Daoy (cell line): Measurements from ENCODE around the gene ETV6. TPM values are rescaled to one million over a fixed set of nuclear protein-coding genes. Genes with fewer than 3 reads are reported as not detected.
A peak's percentile ranks its signal among the peaks of the same experiment; 100 is the strongest.
"Not testable (repeated sequence)": the region's sequence is repeated elsewhere in the genome, so short reads cannot be mapped to it uniquely, and the experiment has no call there.

ENCODE experiments used
- DNase-seq: peaks from one replicate; pipeline ENCODE4 v3.0.0-alpha.2; 2015; ENCODE audit warnings: low read depth
- total RNA-seq: library from RNA; depleted of rRNA; stranded (reverse); fragments of >200 nt; shearing (Covaris generic); gene quantifications from 2 replicates; pipeline ENCODE4 v1.2.3, GENCODE V29; 2014

ETV6 gene
- total RNA-seq, 1 experiment from 2014 or later: 4.3 TPM

GRCh38 chr12:11882301-11883019, 233.0 kb downstream of the ETV6 start:
- peak; percentile 5 for DNase-seq

GRCh38 chr12:11884116-11884515, 234.6 kb downstream of the ETV6 start:
- no peak for DNase-seq

GRCh38 chr12:11884706-11885105, 235.2 kb downstream of the ETV6 start:
- DNase-seq: peak; percentile 70

- DNase-seq: peak; percentile 70
These were observed 236.0 kb downstream of the ETV6 start for GRCh38 chr12:11885261-11886038.

GRCh38 chr12:11886339-11886738, 236.9 kb downstream of the ETV6 start:
- no peak for DNase-seq

GRCh38 chr12:11888029-11888428, 238.6 kb downstream of the ETV6 start:
- DNase-seq: no peak

GRCh38 chr12:11891346-11891745, 241.9 kb downstream of the ETV6 start:
- no peak for DNase-seq

- DNase-seq: no peak
These were observed 242.4 kb downstream of the ETV6 start for GRCh38 chr12:11891754-11892386.

GRCh38 chr12:11893998-11894397, 244.5 kb downstream of the ETV6 start:
- no peak for DNase-seq

GRCh38 chr12:11894890-11895289, 245.4 kb downstream of the ETV6 start:
- no peak for DNase-seq

GRCh38 chr12:11895421-11896078, 246.1 kb downstream of the ETV6 start:
- no peak for DNase-seq

GRCh38 chr12:11896417-11896929, 247.0 kb downstream of the ETV6 start:
- no peak for DNase-seq

- no peak for DNase-seq
These were observed 248.4 kb downstream of the ETV6 start for GRCh38 chr12:11897923-11898322.

- DNase-seq: no peak
These were observed 252.4 kb downstream of the ETV6 start for GRCh38 chr12:11901701-11902524.

- no peak for DNase-seq
These were observed 253.0 kb downstream of the ETV6 start for GRCh38 chr12:11902525-11902875.

- DNase-seq: no peak
These were observed 254.7 kb downstream of the ETV6 start for GRCh38 chr12:11904124-11904523.

GRCh38 chr12:11905534-11905933, 256.1 kb downstream of the ETV6 start:
- DNase-seq: no peak

GRCh38 chr12:11906286-11906935, 256.9 kb downstream of the ETV6 start:
- no peak for DNase-seq

GRCh38 chr12:11907625-11908024, 258.2 kb downstream of the ETV6 start:
- DNase-seq: no peak

GRCh38 chr12:11909406-11909805, 259.9 kb downstream of the ETV6 start:
- DNase-seq: not testable (repeated sequence)

GRCh38 chr12:11916113-11916512, 266.6 kb downstream of the ETV6 start:
- DNase-seq: no peak
